ENCODE measurements around the gene FOXD1. TPM values are rescaled to one million over a fixed set of nuclear protein-coding genes. Genes with fewer than 3 reads are reported as not detected.

FOXD1 gene
- total RNA-seq, 2 experiments from 2014 or later, result 0.23 to 0.48 TPM

GRCh38 chr5:73446631-73447529 lies 1.7 kb downstream of the FOXD1 start:
- Mint-ChIP-seq H3K4me3 (peak overlapping the region; percentile 60), H3K27ac (no peak overlapping the region), H3K9me3 (ENCODE audit: low read depth) (no peaks in the 10 kb centered on the region), H3K27me3 (peaks cover 69% of the 10 kb centered on the region), H3K4me1 (peaks cover 8% of the 10 kb centered on the region), H3K36me3 (ENCODE audit: low read depth) (no peaks in the 10 kb centered on the region)
- ChIA-PET CTCF (interaction anchor here (1.1 kb wide), 1 partner anchor 146 kb away, joined by 4 read pairs; no protein-coding TSS in a partner anchor), POLR2A (no interaction called here)
- DNase-seq (peak; percentile 23), ATAC-seq (peak; percentile 30)
- intact Hi-C loops (cut with DNase I, micrococcal nuclease), result loop anchor here (5.0 kb wide), 2 partner anchors 50 to 285 kb away; partner anchors contain the start of gene BTF3 (in 1 of the 2)

- intact Hi-C loops (cut with DNase I, micrococcal nuclease), result loop anchor here (5.0 kb wide), 2 partner anchors 51 to 284 kb away; partner anchors contain the start of gene BTF3 (in 1 of the 2)
- H3K27me3 Mint-ChIP-seq, result peaks cover 72% of the 10 kb centered on the region
- H3K4me3 Mint-ChIP-seq, result peak overlapping the region; percentile 60
- ChIA-PET POLR2A (no interaction called here), CTCF (interaction anchor here (0.6 to 1.1 kb wide), 3 partner anchors 147 to 230 kb away, joined by 3 read pairs; no protein-coding TSS in a partner anchor)
- no peaks in the 10 kb centered on the region for H3K36me3 Mint-ChIP-seq (ENCODE audit: low read depth)
- no peaks in the 10 kb centered on the region for H3K9me3 Mint-ChIP-seq (ENCODE audit: low read depth)
- ATAC-seq, result no peak
- H3K4me1 Mint-ChIP-seq, result peaks cover 8% of the 10 kb centered on the region
- H3K27ac Mint-ChIP-seq, result no peak overlapping the region
- DNase-seq, result no peak
Measured at GRCh38 chr5:73445665-73446630, 2.6 kb downstream of the FOXD1 start.

GRCh38 chr5:73444499-73445438 lies 3.8 kb downstream of the FOXD1 start:
- no peaks in the 10 kb centered on the region for H3K9me3 Mint-ChIP-seq (ENCODE audit: low read depth)
- CTCF ChIA-PET, result interaction anchor here (0.6 to 1.1 kb wide), 4 partner anchors 39 to 228 kb away, joined by 3 read pairs; no protein-coding TSS in a partner anchor
- H3K27ac Mint-ChIP-seq, result no peak overlapping the region
- no peak overlapping the region for H3K4me3 Mint-ChIP-seq
- POLR2A ChIA-PET, result no interaction called here
- DNase-seq (no peak), ATAC-seq (no peak)
- no peaks in the 10 kb centered on the region for H3K36me3 Mint-ChIP-seq (ENCODE audit: low read depth)
- intact Hi-C loops (cut with DNase I, micrococcal nuclease), result loop anchor here (5.0 kb wide), 2 partner anchors 53 to 282 kb away; partner anchors contain the start of gene BTF3 (in 1 of the 2)
- peaks cover 68% of the 10 kb centered on the region for H3K27me3 Mint-ChIP-seq
- peaks cover 8% of the 10 kb centered on the region for H3K4me1 Mint-ChIP-seq

GRCh38 chr5:73443829-73444498 lies 4.6 kb downstream of the FOXD1 start:
- ATAC-seq, result no peak
- intact Hi-C loops (cut with DNase I, micrococcal nuclease), result loop anchor here in 1 of 2 experiments (2.0 kb wide), 1 partner anchor 63 kb away; no protein-coding TSS in a partner anchor
- H3K27ac Mint-ChIP-seq, result no peak overlapping the region
- CTCF ChIA-PET, result interaction anchor here (0.5 to 0.8 kb wide), 2 partner anchors 38 to 386 kb away, joined by 3 to 4 read pairs; no protein-coding TSS in a partner anchor
- H3K4me1 Mint-ChIP-seq, result peaks cover 4% of the 10 kb centered on the region
- no peak overlapping the region for H3K4me3 Mint-ChIP-seq
- POLR2A ChIA-PET, result no interaction called here
- no peaks in the 10 kb centered on the region for H3K9me3 Mint-ChIP-seq (ENCODE audit: low read depth)
- H3K27me3 Mint-ChIP-seq, result peaks cover 69% of the 10 kb centered on the region
- H3K36me3 Mint-ChIP-seq (ENCODE audit: low read depth), result no peaks in the 10 kb centered on the region
- peak; percentile 7 for DNase-seq

GRCh38 chr5:73442996-73443627 lies 5.5 kb downstream of the FOXD1 start:
- ATAC-seq (no peak), DNase-seq (no peak)
- Mint-ChIP-seq H3K27ac (no peak overlapping the region), H3K36me3 (ENCODE audit: low read depth) (no peaks in the 10 kb centered on the region), H3K9me3 (ENCODE audit: low read depth) (no peaks in the 10 kb centered on the region), H3K4me1 (peaks cover 3% of the 10 kb centered on the region), H3K27me3 (peaks cover 71% of the 10 kb centered on the region), H3K4me3 (no peak overlapping the region)
- intact Hi-C loops (cut with DNase I, micrococcal nuclease), result loop anchor here in 1 of 2 experiments (2.0 kb wide), 1 partner anchor 62 kb away; no protein-coding TSS in a partner anchor
- POLR2A ChIA-PET, result no interaction called here
- CTCF ChIA-PET, result no interaction called here

GRCh38 chr5:73442231-73442811 lies 6.3 kb downstream of the FOXD1 start:
- POLR2A ChIA-PET, result no interaction called here
- ATAC-seq, result no peak

GRCh38 chr5:73441378-73441777 lies 7.2 kb downstream of the FOXD1 start:
- Mint-ChIP-seq H3K36me3 (ENCODE audit: low read depth) (no peaks in the 10 kb centered on the region), H3K27ac (no peak overlapping the region), H3K4me3 (no peak overlapping the region), H3K4me1 (peaks cover 8% of the 10 kb centered on the region), H3K9me3 (ENCODE audit: low read depth) (no peaks in the 10 kb centered on the region), H3K27me3 (peaks cover 72% of the 10 kb centered on the region)
- CTCF ChIA-PET, result interaction anchor here (0.5 to 0.8 kb wide), 2 partner anchors 137 to 231 kb away, joined by 3 read pairs; no protein-coding TSS in a partner anchor
- intact Hi-C loops (cut with DNase I, micrococcal nuclease), result no loop called here
- ATAC-seq (no peak), DNase-seq (no peak)
- POLR2A ChIA-PET, result interaction anchor here (0.7 kb wide), 1 partner anchor 58 kb away, joined by 4 read pairs; no protein-coding TSS in a partner anchor

More at GRCh38 chr5:73442231-73442811, 6.3 kb downstream of the FOXD1 start:
- Mint-ChIP-seq H3K36me3 (ENCODE audit: low read depth) (no peaks in the 10 kb centered on the region), H3K4me3 (no peak overlapping the region), H3K4me1 (peaks cover 6% of the 10 kb centered on the region), H3K27ac (no peak overlapping the region), H3K9me3 (ENCODE audit: low read depth) (no peaks in the 10 kb centered on the region), H3K27me3 (peaks cover 73% of the 10 kb centered on the region)
- CTCF ChIA-PET, result interaction anchor here (0.5 kb wide), 1 partner anchor 232 kb away, joined by 3 read pairs; no protein-coding TSS in a partner anchor
- intact Hi-C loops (cut with DNase I, micrococcal nuclease), result loop anchor here in 1 of 2 experiments (2.0 kb wide), 1 partner anchor 62 kb away; no protein-coding TSS in a partner anchor
- DNase-seq, result no peak

GRCh38 chr5:73440262-73440661 lies 8.3 kb downstream of the FOXD1 start:
- Mint-ChIP-seq H3K4me3 (no peak overlapping the region), H3K27ac (no peak overlapping the region), H3K36me3 (ENCODE audit: low read depth) (no peaks in the 10 kb centered on the region), H3K9me3 (ENCODE audit: low read depth) (no peaks in the 10 kb centered on the region), H3K4me1 (peaks cover 12% of the 10 kb centered on the region), H3K27me3 (peaks cover 80% of the 10 kb centered on the region)
- DNase-seq, result no peak
- intact Hi-C loops (cut with DNase I, micrococcal nuclease), result no loop called here
- CTCF ChIA-PET, result no interaction called here
- no peak for ATAC-seq
- POLR2A ChIA-PET, result no interaction called here

- Mint-ChIP-seq H3K4me3 (no peak overlapping the region), H3K27me3 (peaks cover 78% of the 10 kb centered on the region), H3K36me3 (ENCODE audit: low read depth) (no peaks in the 10 kb centered on the region), H3K4me1 (peaks cover 12% of the 10 kb centered on the region), H3K9me3 (ENCODE audit: low read depth) (no peaks in the 10 kb centered on the region), H3K27ac (no peak overlapping the region)
- POLR2A ChIA-PET, result no interaction called here
- CTCF ChIA-PET, result no interaction called here
- ATAC-seq (no peak), DNase-seq (no peak)
- intact Hi-C loops (cut with DNase I, micrococcal nuclease), result loop anchor here (1.0 to 5.0 kb wide), 2 partner anchors 9 to 207 kb away; partner anchors contain the start of gene FOXD1 (in 1 of the 2)
Measured at GRCh38 chr5:73438645-73439470, 9.7 kb downstream of the FOXD1 start.

Data from activated CD4-positive, alpha-beta T cell treated with anti-CD3 and anti-CD28 coated beads for 36 hours (primary cell).